ENCODE data around the gene AATF.

The AATF gene

DNA sequence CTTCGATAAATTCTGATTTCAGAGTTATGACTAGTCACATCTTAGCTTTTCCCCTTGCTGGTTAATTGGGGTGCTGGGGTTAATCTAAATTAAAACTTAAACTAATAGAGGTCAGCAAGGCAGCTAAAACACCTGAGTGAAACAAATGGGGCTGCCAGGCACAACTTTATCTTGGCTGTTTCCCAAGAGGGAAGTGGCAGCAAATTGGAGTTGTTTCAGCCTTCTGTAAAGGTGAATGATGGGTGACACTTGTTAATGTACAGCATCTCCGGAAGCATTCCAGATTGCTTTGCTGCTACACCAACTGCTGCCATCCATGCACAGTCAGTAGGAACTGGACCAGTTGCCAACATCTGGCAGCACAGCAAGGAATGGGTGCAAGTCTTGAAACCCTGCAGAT is 43.9 kb downstream of the AATF start:
- DNase-seq: peak; percentile 78

DNA sequence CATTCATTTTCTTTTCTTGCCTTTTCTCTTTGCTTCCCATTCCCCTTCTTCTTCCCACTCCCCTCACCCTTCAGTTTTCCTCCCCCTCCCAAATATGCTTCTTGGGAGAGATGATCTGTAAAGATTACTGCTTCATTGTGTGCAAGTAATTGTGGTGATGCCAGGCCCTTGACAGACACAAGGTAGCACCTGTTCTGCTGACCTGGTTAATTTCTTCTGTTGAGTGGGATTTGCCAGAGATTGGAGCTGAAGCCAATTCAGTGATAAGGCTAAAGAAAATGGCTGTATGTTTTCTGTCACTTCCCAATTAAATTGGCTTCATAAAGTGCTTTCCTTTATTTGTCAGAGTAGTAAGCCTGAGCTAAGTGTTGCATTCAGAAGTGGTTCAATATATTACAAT is 44.5 kb downstream of the AATF start:
- DNase-seq: peak; percentile 53

DNA sequence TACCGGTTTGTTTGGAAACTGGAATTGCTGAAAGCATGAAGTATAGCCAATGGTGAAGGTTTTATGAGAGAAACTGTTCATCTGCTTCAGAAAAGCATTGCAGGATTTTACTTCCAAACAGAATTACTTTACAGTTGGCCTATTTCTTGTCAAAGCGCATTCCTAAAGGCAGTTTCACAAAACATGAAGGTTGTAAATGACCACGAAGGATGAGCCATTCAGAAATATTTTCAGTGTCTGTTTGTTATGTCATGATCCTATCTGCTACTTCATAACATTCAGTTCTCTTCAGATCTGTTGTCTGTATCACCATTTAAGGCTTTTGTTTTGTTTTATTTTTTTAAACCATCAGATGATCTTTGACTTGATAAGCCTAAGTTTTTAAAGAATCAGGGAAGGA is 45.7 kb downstream of the AATF start:
- DNase-seq: no peak

DNA sequence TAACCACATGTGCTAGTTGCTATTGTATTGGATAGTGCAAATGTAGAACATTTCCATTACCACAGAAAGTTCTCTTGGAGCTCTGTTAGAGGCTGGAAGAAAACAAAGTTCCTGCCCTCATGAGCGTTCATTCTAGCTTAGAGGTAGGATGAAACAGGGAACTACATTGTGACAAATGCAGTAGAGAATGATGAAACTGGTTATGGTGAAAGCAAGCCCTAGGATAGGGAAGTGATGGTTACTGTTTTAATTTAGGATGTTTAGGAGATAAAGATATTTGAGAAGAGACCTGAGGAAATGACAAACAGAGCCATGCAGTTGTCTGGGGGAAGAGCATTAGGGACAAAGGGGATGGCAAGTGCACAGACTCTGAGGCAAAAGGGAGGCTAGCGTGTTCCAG is 50.7 kb downstream of the AATF start:
- no peak for DNase-seq

DNA sequence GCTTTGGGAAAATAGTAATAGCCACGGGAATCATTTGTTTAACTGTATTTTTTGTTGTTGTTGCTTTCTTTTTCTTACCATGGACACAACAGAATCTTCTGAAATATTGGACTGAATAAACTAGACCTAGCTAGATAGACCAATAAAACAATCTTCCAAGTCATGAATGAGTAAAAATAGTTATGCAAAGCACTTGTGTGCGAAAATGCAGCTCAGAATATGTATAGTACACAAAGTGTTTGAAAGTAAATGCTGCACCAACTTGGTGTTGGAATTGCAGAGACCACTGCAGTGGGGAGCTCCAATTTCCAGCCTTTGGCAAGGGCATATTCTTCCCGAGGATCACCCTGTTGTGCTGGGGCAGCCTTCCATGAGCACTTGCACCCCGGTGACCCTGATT is 68.0 kb downstream of the AATF start:
- no peak for DNase-seq

DNA sequence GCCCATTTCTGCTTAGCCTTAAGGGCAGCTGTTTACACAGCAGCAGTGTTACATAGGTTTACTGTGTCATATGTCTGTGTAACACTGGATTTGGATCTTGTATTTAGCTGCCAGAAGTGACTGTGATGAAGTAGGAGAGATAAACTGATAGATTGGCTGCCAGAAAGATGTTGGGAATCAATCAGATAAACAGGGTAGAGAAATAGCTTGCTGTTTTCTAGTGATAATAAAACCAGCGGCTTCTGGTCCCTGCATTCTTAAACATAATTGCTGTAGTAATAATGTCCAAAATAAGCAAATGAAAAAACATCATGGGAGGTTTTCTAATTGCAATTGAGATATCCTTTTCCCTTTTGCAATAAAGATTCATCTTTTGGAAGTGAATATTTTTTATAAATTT is 68.7 kb downstream of the AATF start:
- DNase-seq: no peak

DNA sequence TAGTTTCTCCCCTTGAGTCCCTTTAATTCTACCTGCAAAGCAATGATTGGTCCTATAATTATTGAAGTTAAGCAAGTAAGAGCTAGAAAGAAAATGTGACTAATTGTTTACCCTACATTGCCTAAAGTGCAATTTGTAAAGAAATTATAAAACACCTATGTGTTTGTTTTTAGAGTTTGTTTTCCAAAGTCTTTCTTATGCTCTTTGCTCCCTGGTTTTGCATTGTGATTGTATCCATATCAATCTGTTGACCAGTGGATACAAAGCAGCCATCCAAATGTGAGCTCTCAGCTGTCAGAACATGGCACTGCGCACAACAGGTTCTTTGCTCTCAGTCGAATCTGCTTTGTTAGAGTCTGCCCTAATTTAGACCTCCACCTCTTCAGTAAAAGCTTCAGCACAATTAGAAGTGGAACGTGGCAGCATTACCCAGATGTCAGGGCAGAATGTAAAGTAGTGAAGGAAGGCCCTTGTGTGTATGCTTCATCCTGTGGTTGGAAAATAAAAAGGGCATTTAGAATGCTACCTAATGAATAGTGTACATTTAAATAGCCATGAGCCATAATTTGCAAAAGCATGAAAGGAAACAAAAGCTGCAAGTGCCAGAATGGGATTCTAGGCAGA is 70.5 kb downstream of the AATF start:
- DNase-seq: no peak

DNA sequence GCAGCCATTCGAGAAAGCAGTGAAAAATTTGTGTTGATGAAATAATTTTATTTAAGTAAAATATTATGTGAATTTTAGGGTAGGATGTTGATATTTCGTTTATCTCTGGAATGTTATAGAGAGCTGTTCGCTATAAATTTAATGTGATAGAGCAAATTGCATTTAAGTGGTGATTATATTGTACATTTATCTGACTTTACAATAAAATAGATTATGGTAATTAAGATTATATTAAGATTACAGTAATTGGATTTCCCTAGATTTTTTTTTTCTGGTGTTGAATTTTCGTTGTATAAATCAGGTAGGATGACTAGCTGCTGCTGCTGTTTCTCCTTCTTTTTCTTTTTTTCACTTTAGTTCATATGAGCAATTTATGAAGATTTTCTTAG is 71.0 kb downstream of the AATF start:
- DNase-seq: no peak

DNA sequence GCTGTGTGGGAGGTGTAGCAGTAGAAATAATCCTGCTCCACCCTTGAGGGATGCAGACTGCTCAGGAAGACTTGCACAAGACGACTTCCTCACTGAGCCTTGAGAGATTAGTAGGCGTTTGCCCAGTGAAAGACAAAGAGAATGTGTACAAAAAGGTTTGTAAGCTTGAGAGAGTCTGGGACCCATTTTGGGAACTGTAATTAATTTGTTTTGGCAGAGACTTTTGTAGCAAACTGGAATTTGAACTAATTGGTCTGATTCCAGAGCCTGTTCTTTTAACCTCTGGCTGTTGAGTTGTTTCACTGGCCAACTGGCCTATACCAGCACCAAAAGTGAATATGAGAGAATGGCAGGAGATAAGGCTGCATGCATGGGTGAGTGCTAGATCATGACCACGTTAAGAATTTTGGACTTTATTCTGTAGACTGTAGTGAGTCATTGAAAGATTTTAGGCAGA is 75.5 kb downstream of the AATF start:
- no peak for DNase-seq

DNA sequence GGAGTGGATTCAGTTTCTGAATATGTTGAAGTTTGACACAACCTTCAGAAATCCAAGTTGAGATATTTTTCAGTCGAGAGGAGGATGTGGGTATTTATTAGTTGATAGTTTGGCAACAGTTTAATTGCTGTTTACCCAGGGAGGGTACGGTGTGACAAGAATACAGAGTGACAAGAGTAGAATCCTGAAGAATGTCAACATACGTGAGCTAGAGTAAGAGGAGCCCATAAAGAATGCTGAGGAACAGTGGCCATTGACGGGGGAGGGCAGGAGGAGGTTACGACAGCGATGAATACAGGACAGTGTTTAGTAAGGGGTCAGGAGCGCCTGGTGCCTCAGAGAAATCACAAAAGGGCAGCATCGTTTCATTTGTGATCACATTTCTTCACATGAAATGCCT is 76.5 kb downstream of the AATF start:
- no peak for DNase-seq

DNA sequence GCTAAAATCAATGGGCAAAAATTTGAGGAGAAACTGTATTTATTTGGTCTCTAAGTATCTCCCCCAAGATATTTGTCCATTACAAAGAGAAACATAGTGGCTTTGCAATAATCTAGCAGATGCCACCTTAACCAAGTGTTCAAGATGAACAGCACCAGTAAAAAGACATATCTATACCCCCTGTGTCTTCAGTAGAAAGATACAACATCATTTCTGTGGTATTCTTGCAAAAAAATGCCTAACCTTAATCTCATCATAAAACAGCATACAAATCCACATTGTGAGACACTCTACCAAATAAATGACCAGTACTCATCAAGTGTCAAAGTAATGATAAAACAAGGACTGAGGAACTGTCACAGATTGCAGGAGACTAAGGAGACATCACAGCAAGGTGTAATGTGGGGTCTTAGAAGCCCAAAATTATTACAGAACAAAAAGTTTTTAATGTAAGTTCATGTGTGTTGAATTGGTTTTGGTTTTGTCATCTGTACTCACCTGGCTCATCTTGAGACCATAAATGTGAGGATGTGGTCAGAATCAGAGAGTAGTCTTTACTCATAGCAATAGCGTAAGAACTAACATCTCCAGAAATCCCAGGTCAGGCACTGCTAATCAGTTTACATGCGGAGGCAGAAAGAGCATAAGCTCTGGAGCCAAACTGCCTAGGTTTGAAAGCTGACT is 77.2 kb downstream of the AATF start:
- no peak for DNase-seq

DNA sequence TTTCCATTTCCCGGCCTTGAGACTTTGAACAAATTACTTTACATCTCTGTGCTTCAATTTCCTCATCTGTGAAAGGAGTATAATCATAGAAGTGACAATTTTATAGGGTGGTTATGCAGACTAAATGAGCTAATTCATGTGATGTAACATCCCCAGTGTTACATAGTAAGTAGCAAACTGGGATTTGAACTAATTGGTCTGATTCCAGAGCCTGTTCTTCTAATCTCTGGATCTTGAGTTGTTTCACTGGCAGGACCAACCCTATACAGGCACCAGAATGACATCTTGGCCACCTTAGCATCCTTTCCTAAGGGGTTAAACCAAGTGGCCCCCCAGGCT is 77.7 kb downstream of the AATF start:
- no peak for DNase-seq

DNA sequence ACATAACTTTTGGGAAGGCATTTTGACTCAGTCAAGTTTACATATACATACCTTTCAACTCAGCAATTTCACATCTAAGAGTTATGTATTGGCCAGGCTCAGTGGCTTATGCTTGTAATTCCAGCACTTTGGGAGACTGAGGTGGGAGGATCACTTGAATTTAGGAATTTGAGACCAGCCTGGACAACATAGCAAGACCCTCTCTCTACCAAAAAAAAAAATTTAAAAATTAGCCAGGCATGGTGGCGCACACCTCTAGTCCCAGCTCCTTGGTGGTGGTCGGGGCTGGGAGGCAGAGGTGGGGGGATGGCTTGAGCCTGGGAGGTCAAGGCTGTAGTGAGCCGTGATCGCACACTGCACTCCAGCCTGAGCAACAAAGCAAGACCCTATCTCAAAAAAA is 79.3 kb downstream of the AATF start:
- no peak for DNase-seq

DNA sequence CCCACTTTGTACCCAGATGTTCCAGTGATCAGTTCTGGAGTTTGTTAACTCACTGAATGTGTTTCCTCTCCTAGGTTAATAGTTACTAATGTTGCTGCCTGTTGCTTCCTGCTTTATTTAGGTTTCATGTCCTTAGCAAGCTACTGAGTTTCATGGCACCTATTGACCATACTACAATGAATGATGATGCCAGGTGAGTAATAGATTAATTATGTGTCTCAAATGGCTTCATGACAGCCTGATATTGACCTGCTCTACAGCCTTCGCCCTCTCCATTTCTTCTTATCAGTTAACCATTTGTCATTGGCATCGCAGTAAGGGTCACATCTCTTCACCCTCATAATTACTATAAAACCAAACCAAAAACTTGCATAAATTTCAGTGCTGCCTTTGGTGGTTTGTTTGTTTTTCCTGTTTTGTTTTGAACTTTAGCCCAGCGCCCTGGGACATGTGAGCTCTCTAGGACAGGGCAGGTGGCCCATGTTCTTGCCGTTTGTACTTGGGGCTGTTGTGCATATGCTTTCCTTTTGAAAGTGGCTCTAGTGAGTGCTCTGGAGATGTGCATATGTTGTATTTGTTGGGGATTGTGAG is 82.8 kb downstream of the AATF start:
- no peak for DNase-seq

DNA sequence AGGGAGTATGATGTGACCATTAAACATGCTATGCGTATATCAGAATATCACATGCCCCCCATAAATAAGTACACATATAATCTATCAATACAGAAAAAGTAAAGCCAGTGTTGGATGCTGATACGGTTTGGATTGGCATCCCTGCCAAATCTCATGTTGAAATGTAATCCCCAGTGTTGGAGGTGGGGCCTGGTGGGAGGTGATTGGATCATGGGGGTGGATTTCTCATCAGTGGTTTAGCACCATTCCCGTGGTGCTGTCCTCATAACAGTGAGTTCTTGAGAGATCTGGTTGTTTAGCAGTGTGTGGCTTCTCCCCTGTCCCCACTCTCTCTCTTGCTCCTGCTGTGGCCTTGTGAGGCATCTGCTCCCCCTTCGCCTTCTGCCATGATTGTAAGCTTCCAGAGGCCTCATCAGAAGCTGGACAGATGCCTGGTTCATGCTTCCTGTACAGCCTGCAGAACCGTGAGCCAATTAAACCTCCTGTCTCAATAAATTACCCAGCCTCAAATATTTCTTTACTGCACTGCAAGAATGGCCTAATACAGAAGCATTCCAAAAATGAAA is 88.9 kb downstream of the AATF start:
- no peak for DNase-seq

DNA sequence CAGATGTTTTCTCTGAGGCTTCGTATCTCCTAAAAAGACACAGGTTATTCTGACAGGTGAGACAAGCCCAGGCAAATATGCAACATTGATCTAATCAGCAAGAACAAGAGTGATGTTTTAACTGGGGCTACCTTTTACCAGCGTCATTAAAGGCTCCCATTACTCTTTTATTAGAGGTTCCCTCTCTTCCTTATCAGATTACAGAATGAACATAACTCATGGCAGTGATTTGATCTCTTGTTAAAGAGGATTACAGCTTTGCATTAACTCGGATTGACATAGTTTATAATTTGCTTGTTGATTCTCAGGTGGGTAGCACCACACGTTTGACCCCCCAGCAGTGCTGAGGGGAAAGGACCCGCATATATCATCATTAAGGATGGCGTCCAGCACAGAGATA is 90.5 kb downstream of the AATF start:
- DNase-seq: peak; percentile 31

DNA sequence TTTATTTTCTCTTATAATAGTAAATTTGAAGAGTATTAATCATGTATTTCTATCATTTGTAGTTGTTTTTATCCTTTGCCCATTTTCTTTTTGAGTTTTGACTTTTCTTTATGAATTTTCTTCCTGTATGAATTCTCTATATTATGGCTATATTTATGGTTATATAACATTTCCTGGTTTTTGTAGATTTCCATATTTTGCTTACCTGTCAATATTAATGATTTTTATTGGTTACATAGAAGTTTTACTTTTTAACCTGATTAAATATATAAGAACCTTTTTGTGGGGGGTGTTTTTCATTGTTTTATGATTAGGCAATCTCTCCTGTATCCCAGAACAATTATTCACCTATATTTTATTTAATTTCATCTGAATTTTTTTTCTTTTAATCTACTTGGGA is 93.2 kb downstream of the AATF start:
- DNase-seq: no peak

DNA sequence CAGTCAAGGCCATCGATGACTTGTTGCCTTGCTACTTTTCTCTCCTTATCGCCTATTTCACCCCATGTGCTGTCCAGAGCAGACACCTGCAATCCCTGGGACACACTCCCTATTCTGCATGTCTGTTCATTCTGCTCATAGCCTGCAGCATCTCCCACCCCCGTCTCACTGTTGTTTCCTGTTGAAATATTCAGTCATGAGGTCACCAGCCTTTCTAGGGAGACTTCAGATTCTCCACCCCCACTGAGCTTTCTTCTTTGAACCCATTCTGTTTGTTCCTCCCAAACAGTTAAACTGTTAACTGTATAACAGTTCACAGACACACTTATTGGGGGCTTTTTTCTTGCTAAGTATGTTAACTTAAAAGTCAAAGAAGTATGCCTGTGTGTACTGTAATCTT is 94.4 kb downstream of the AATF start:
- no peak for DNase-seq

DNA sequence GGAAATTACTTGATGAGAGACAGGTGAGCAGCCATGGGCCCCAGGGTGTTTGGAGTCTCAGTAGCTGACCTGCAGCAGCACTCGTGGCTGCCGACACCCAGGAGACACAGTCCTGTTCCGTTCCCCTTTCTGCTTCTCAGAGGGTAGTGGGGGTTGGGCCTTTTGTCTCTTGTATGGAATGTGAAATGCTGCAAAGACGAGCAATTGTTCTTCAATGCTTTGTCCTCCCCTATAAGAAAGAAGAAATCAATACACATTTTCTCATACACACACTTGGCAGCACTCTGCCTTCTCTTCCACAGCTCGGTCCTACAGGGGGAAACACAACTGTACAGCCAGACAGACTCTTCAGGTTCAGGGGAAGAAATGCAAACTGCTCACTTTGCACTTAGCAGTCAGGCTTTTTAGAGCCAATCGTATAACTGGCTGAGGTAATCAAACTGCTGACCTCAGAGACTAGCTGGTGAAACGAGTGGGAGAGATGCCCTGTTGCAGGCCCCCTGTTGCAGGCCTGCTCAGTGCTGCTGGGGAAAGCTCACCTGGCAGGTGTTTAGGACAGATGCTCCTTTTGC is 96.7 kb downstream of the AATF start:
- DNase-seq: no peak

DNA sequence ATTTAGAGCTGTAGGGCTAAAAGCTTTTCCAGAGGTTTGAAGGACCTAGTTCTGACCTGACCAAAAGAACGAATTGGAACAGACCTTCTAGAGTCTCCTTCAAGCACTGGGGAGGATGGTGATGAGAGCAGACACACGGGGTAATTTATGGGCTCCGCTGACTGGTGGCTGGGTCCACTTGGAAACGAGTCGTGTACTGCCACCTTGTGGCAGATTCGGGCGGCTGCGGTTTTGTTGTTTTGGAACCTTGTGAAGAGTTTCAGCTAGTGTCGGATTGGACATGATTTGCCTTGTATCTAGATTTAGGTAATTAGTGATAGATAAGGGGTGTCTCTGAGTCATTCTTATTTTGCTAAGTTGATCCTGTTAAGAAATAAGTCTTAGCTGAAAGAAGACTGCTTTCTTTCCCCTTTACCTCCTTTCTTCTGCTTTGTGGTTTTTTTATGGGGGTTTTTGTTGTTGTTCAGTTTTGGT is 98.9 kb downstream of the AATF start:
- peak; percentile 78 for DNase-seq

DNA sequence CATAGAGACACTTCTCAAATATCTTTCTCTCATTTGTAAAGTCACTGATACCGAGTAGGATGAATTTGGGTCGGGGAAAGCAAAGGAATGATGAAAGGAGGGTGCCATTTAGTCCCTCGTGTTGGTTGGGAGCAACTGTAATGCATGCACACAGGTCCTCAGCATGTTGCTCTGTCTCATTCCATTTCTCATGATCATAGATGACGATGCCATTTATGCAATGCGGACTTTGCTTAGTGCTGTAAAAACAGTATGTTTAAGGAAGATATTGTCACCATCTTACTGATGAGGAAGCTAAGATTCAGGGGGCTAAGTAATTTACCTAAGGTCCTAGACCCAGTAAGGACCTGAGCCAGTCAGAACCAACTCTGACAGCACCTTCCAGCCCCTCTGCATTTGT is 100.1 kb downstream of the AATF start:
- no peak for DNase-seq

DNA sequence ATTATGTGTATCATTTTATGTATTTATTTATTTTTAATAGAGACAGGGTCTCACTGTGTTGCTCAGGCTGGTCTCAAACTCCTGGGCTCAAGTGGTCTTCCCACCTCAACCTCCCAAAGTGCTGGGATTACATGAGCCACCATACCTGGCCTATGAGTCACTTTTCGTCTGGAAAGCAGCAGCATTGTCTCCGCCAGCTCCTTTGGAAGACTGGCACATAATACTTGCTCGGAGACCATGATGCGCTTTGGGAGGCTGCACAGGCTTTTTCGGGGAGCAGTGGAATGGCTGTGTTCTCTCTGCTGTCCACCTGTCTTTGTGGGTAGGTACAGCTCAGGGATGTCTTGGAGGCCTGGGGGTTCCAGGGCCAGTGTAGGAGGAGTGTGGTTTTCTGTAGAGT is 102.2 kb downstream of the AATF start:
- DNase-seq: no peak

DNA sequence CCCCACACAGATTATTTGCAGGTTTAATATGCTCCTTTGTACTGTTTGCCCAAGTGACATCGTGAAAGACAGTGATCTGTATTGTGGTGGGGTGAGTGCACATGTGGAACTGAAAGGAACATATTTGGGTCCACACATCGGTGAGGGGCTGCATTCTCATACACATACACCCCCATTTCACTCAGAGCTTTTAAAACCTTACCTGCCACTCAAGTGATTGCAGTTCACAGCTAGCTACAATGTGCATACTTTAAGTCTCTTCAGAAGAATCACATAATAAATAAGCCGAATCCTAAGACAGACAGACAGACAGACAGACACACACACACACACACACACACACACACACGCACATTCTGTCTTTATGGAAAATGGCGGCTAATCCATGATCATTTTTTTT is 102.6 kb downstream of the AATF start:
- DNase-seq: no peak

DNA sequence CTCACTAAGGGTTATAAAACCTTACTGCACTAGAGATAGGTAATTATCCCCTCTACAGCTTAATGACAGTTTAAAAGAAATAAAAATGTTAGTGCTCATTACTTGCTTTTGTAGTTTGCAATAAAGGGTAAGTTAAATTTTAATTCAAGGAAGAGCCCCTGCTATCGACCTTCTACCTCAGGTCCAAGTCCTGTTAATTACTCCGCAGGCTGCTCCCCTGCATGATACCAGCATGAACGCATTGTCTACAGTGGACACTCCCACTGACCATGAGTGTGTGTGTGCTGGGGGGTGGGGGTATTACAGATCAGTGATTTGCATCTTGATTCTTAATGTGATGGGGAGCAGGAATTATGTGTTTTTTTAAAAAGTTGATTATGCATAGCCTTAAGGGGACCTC is 103.1 kb downstream of the AATF start:
- no peak for DNase-seq

Data from NCI-H1105 (cell line).